AG09309 (cell line): ENCODE data around the gene SH2D5.

Experiments
- DNase-seq: peaks from one replicate; pipeline ENCODE4 v3.0.0-alpha.2; 2010; ENCODE audit warnings: low read depth
- H3K4me3 ChIP-seq: 2 replicates; pipeline ENCODE4 v1.5.1; 2011; ENCODE audit warnings: mild to moderate bottlenecking, low read depth, low read length, moderate library complexity; ENCODE audit not compliant: control insufficient read depth
- CTCF ChIP-seq: IDR thresholded peaks from 2 replicates; pipeline ENCODE4 v1.5.1; 2011; ENCODE audit warnings: mild to moderate bottlenecking, low read depth, low read length, inconsistent platforms; ENCODE audit not compliant: insufficient read depth, control insufficient read depth; ENCODE audit errors: missing control alignments

The SH2D5 gene

GRCh38 chr1:20712215-20712577, 20.3 kb downstream of the SH2D5 start:
- no peak overlapping the region for H3K4me3 ChIP-seq
- TF ChIP-seq CTCF, result no peak
- DNase-seq, result no peak

- no peak overlapping the region for H3K4me3 ChIP-seq
- DNase-seq, result no peak
- no peak for TF ChIP-seq CTCF
Measured at GRCh38 chr1:20711285-20712214, 21.0 kb downstream of the SH2D5 start.

GRCh38 chr1:20710469-20711284, 21.8 kb downstream of the SH2D5 start:
- no peak overlapping the region for H3K4me3 ChIP-seq
- DNase-seq, result no peak
- TF ChIP-seq CTCF, result no peak

GRCh38 chr1:20709868-20710267, 22.6 kb downstream of the SH2D5 start:
- no peak for TF ChIP-seq CTCF
- no peak overlapping the region for H3K4me3 ChIP-seq

GRCh38 chr1:20708891-20709290, 23.6 kb downstream of the SH2D5 start:
- no peak for TF ChIP-seq CTCF
- no peak for DNase-seq
- H3K4me3 ChIP-seq, result no peak overlapping the region

More at GRCh38 chr1:20709868-20710267, 22.6 kb downstream of the SH2D5 start:
- DNase-seq, result no peak

GRCh38 chr1:20708057-20708456, 24.4 kb downstream of the SH2D5 start:
- no peak for TF ChIP-seq CTCF
- no peak overlapping the region for H3K4me3 ChIP-seq
- no peak for DNase-seq
